SK-N-SH treated with all-trans-retinoic acid at 6 μM for 48 hours (cell line): ENCODE data around the gene RGS6.

Experiments
- CREB5 ChIP-seq: fragments of 250-450 bp; sonication (Bioruptor Pico); IDR thresholded peaks from 2 replicates; pipeline ENCODE4 v1.5.1; 2020; ENCODE audit warnings: low read depth, mild to moderate bottlenecking, moderate library complexity
- CSDC2 ChIP-seq: fragments of 250-450 bp; sonication (Bioruptor Pico); IDR thresholded peaks from 2 replicates; pipeline ENCODE4 v1.5.0; 2020; ENCODE audit warnings: mild to moderate bottlenecking, moderate library complexity
- ESRRG ChIP-seq: fragments of 250-450 bp; sonication (Bioruptor Pico); IDR thresholded peaks from 2 replicates; pipeline ENCODE4 v1.6.1; 2021; ENCODE audit warnings: mild to moderate bottlenecking
- PATZ1 ChIP-seq: fragments of 250-450 bp; sonication (Bioruptor Pico); IDR thresholded peaks from 2 replicates; pipeline ENCODE4 v1.8.0; 2020; ENCODE audit warnings: mild to moderate bottlenecking, moderate library complexity, borderline replicate concordance
- POU6F1 ChIP-seq: fragments of 250-450 bp; sonication (Bioruptor Pico); IDR thresholded peaks from 2 replicates; pipeline ENCODE4 v1.8.0; 2021; ENCODE audit warnings: low read depth, mild to moderate bottlenecking, moderate library complexity, borderline replicate concordance
- SNAI2 ChIP-seq: fragments of 250-450 bp; sonication (Bioruptor Pico); IDR thresholded peaks from 2 replicates; pipeline ENCODE4 v1.5.0; 2020; ENCODE audit warnings: mild to moderate bottlenecking, moderate library complexity
- TSHZ2 ChIP-seq: fragments of 250-450 bp; sonication (Bioruptor Pico); IDR thresholded peaks from 2 replicates; pipeline ENCODE4 v1.5.0; 2020; ENCODE audit warnings: mild to moderate bottlenecking, moderate library complexity
- ZC3H10 ChIP-seq: fragments of 250-450 bp; sonication (Bioruptor Pico); IDR thresholded peaks from 2 replicates; pipeline ENCODE4 v1.5.1; 2021; ENCODE audit warnings: mild to moderate bottlenecking, moderate library complexity
- ZNF70 ChIP-seq: fragments of 450-650 bp; formaldehyde crosslinking; IDR thresholded peaks from 2 replicates; pipeline ENCODE4 v1.5.0; 2020; ENCODE audit warnings: mild to moderate bottlenecking, moderate library complexity

GRCh38 chr14:71970272-71970671 is 38.0 kb downstream of the RGS6 start:
- TF ChIP-seq CSDC2 (CRISPR knock-in tag), result no peak
- no peak for TF ChIP-seq ESRRG (CRISPR knock-in tag)
- no peak for TF ChIP-seq CREB5 (CRISPR knock-in tag)
- no peak for TF ChIP-seq ZC3H10 (CRISPR knock-in tag)
- TF ChIP-seq PATZ1 (CRISPR knock-in tag), result no peak
- TF ChIP-seq POU6F1, result no peak
- no peak for TF ChIP-seq TSHZ2 (CRISPR knock-in tag)
- TF ChIP-seq ZNF70 (CRISPR knock-in tag), result no peak
- no peak for TF ChIP-seq SNAI2 (CRISPR knock-in tag)
